ENCODE measurements around the gene KSR1. TPM values are rescaled to one million over a fixed set of nuclear protein-coding genes. Genes with fewer than 3 reads are reported as not detected.

The KSR1 gene
- total and polyA plus RNA-seq, 10 of the 15 experiments (the other 5 are each of a cell fraction or from before 2014, with no cell fraction given): 0.97 to 66.6 (median 22.9) TPM

DNA sequence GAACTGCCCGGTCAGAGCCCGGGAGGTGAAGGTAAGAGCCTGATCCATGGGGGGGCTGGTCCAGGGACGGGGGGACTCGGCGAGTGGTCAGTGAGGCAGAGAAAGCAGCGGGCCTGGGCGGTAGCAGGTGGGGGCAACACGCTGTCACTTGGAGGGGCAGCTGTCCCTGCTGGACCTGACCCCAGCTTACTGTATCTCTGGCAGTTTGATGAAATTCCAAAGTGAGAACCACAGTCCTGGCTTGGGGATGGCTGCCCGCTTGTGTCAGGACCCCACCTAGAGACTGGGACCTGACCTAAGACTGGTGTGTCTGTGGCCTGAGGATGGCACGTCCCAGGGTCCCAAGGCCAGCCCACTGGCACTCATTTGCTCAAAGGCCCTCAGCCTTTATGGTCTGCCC lies 35.1 kb upstream of the KSR1 start:
- ATAC-seq (no peak), DNase-seq (ENCODE audit: low read depth, low spot score) (no peak), FAIRE-seq (no peak)
- BruUV-seq (replicated peaks): no TSS peak
- in situ Hi-C loops (cut with MboI): no loop called here
- ChIA-PET SMC1A (ENCODE audit: uncharacterized antibody, unreplicated experiment) (no interaction called here), POLR2A (no interaction called here), CTCF (interaction anchor here (0.6 kb wide), 1 partner anchor 204 kb away, joined by 4 read pairs; no protein-coding TSS in a partner anchor), RAD21 (ENCODE audit: unreplicated experiment) (no interaction called here)
- 42% methylated on average over 10 of the region's 10 CpGs for WGBS (ENCODE audit: insufficient coverage, insufficient replicate concordance, low lambda C conversion rate, missing lambda C conversion rate)
- Histone ChIP-seq H2AFZ (ENCODE audit: control insufficient read depth, low read depth, low read length) (no peak overlapping the region), H3K36me3 (ENCODE audit: control insufficient read depth in 2 of 2, insufficient read depth in 2 of 2, low read length in 1 of 2) (no peaks in the 10 kb centered on the region), H3K4me1 (ENCODE audit: control insufficient read depth, insufficient read depth, low read length) (peaks cover 3% of the 10 kb centered on the region; the same call in 1 of the 2 replicates), H3K9me3 (replicated peaks; ENCODE audit: control insufficient read depth, insufficient read depth, low read length) (no peaks in the 10 kb centered on the region; the same call in 2 of the 3 replicates), H3K4me2 (ENCODE audit: control insufficient read depth, insufficient read depth) (no peak overlapping the region), H3K27me3 (replicated peaks in 1 of 2; ENCODE audit: control insufficient read depth in 2 of 2, insufficient read depth in 2 of 2, low read length in 1 of 2) (no peaks in the 10 kb centered on the region; a peak in 1 of 4 replicates), H3K79me2 (ENCODE audit: control insufficient read depth, insufficient read depth, low read length) (no peaks in the 10 kb centered on the region), H3K4me3 (no peak overlapping the region), H4K20me1 (ENCODE audit: control insufficient read depth, insufficient read depth) (no peaks in the 10 kb centered on the region), H3K27ac (ENCODE audit: control insufficient read depth, insufficient read depth) (no peak overlapping the region), H3K9ac (ENCODE audit: control insufficient read depth, insufficient read depth, low read length) (no peak overlapping the region)
- intact Hi-C loops (cut with micrococcal nuclease; ENCODE audit: unreplicated experiment): no loop called here
- TF ChIP-seq ZNF24 (IDR thresholded peaks at IDR 0.05) (no peak), RCOR1 (conservative IDR thresholded peaks at IDR 0.05; ENCODE audit: low read depth, low read length) (no peak), MEF2B (IDR thresholded peaks at IDR 0.05; ENCODE audit: partially characterized antibody, poor library complexity, severe bottlenecking) (no peak), RBBP5 (conservative IDR thresholded peaks at IDR 0.05) (no peak), NFYA (IDR thresholded peaks at IDR 0.05; ENCODE audit: borderline replicate concordance, low read depth, low read length) (no peak), DPF2 (IDR thresholded peaks at IDR 0.05) (no peak), SMARCA5 (IDR thresholded peaks at IDR 0.05) (no peak), CREB1 (IDR thresholded peaks at IDR 0.05; ENCODE audit: low read depth) (no peak), EED (IDR thresholded peaks at IDR 0.05; ENCODE audit: low read depth) (no peak), ESRRA (IDR thresholded peaks at IDR 0.05; ENCODE audit: low read length) (no peak), EGR1 (IDR thresholded peaks at IDR 0.05; ENCODE audit: borderline replicate concordance in 1 of 2, low read depth in 2 of 2, low read length in 2 of 2) (no peak), BCLAF1 (IDR thresholded peaks at IDR 0.05) (no peak), MTA2 (IDR thresholded peaks at IDR 0.05; ENCODE audit: low read depth) (no peak), IRF4 (IDR thresholded peaks at IDR 0.05; ENCODE audit: low read depth, low read length) (no peak), CBX5 (IDR thresholded peaks at IDR 0.05; ENCODE audit: low read depth) (no peak)
- TF ChIP-seq, protein P1, sequence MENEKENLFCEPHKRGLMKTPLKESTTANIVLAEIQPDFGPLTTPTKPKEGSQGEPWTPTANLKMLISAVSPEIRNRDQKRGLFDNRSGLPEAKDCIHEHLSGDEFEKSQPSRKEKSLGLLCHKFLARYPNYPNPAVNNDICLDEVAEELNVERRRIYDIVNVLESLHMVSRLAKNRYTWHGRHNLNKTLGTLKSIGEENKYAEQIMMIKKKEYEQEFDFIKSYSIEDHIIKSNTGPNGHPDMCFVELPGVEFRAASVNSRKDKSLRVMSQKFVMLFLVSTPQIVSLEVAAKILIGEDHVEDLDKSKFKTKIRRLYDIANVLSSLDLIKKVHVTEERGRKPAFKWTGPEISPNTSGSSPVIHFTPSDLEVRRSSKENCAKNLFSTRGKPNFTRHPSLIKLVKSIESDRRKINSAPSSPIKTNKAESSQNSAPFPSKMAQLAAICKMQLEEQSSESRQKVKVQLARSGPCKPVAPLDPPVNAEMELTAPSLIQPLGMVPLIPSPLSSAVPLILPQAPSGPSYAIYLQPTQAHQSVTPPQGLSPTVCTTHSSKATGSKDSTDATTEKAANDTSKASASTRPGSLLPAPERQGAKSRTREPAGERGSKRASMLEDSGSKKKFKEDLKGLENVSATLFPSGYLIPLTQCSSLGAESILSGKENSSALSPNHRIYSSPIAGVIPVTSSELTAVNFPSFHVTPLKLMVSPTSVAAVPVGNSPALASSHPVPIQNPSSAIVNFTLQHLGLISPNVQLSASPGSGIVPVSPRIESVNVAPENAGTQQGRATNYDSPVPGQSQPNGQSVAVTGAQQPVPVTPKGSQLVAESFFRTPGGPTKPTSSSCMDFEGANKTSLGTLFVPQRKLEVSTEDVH (IDR thresholded peaks at IDR 0.05; ENCODE audit: low read depth, partially characterized antibody): no peak
- TF ChIP-seq, protein P2, sequence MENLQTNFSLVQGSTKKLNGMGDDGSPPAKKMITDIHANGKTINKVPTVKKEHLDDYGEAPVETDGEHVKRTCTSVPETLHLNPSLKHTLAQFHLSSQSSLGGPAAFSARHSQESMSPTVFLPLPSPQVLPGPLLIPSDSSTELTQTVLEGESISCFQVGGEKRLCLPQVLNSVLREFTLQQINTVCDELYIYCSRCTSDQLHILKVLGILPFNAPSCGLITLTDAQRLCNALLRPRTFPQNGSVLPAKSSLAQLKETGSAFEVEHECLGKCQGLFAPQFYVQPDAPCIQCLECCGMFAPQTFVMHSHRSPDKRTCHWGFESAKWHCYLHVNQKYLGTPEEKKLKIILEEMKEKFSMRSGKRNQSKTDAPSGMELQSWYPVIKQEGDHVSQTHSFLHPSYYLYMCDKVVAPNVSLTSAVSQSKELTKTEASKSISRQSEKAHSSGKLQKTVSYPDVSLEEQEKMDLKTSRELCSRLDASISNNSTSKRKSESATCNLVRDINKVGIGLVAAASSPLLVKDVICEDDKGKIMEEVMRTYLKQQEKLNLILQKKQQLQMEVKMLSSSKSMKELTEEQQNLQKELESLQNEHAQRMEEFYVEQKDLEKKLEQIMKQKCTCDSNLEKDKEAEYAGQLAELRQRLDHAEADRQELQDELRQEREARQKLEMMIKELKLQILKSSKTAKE (IDR thresholded peaks at IDR 0.05; ENCODE audit: low read depth, poor library complexity, severe bottlenecking): no peak

All from GM12878 (cell line).